ENCODE measurements around the gene HTR3B.

Gene HTR3B

DNA sequence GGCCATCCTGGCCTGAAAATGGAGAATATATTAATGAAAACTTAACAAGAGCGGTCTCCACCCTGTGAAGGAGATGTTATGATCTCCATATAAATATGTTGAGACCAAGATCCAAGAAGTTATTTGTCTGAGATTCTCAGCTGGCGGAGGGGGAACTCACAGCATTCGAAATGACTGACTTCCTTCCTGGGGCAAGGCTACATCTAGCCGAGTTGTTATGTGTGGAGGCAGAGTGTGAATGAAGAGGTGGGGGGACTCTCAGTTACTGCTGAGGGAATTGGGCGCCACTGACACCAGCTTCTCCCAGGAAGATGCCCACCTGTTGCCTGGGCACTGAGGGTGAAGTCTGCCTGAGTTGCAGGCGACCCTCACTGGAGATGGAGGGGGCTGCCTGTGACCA, 76.2 kb downstream of the HTR3B start:
- no peak for DNase-seq
- TF ChIP-seq GATA1 (IDR thresholded peaks at IDR 0.05; ENCODE audit: low read depth, low read length) = no peak

DNA sequence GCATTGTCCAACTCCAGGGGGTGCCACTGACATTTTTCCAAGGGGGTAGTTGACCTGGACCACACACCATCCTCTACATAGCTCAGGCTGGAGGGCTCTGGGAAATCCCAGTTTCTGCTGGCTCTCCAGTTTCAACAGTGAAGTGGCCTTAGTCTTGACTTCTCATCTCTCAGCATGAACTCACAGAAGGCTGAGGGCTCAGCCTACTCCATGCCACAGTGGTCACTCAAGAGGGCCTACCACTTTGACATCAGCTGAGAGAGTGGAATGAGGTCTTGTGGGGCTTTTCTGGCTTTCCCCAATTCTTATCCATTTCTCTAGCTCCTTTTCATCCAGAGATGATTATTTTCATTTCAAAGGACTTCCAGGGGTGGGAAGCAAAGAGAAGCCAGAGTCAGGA, 77.7 kb downstream of the HTR3B start:
- no peak for DNase-seq
- TF ChIP-seq GATA1 (IDR thresholded peaks at IDR 0.05; ENCODE audit: low read depth, low read length) = no peak
- no peak for TF ChIP-seq POLR2A (IDR thresholded peaks at IDR 0.05; ENCODE audit: low read length)

DNA sequence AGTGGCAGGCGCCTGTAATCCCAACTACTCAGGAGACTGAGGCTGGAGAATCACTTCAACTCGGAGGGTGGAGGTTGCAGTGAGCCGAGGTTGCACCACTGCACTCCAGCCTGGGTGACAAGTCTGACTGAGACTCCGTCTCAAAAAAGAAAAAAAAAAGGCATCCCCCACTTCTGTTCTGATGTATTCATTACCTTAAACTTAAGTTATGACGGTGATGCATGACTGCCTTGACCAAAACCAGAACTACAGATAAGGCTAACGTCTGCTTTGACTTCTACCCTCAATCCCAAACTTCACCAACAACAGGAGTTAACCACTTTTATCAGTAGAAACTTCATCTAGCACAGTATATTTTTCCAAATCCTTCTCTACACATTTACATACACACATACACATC, 80.2 kb downstream of the HTR3B start:
- no peak for TF ChIP-seq GATA1 (IDR thresholded peaks at IDR 0.05; ENCODE audit: low read depth, low read length)
- DNase-seq = no peak

DNA sequence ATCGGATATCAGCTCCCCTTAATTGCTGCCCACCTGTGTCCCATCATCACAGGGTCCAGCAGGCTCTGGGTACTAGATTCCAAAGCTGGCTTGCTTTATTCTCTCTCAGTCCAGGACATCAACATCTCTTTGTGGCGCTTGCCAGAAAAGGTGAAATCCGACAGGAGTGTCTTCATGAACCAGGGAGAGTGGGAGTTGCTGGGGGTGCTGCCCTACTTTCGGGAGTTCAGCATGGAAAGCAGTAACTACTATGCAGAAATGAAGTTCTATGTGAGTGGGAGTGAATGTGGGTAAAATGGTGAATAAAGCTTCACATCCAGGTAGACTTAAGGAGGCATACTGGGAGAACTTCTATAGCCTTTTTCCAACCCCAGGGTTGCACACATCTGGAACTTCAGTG, 81.3 kb downstream of the HTR3B start:
- TF ChIP-seq GATA1 (IDR thresholded peaks at IDR 0.05; ENCODE audit: low read depth, low read length) = no peak
- no peak for TF ChIP-seq POLR2A (IDR thresholded peaks at IDR 0.05; ENCODE audit: low read length)

DNA sequence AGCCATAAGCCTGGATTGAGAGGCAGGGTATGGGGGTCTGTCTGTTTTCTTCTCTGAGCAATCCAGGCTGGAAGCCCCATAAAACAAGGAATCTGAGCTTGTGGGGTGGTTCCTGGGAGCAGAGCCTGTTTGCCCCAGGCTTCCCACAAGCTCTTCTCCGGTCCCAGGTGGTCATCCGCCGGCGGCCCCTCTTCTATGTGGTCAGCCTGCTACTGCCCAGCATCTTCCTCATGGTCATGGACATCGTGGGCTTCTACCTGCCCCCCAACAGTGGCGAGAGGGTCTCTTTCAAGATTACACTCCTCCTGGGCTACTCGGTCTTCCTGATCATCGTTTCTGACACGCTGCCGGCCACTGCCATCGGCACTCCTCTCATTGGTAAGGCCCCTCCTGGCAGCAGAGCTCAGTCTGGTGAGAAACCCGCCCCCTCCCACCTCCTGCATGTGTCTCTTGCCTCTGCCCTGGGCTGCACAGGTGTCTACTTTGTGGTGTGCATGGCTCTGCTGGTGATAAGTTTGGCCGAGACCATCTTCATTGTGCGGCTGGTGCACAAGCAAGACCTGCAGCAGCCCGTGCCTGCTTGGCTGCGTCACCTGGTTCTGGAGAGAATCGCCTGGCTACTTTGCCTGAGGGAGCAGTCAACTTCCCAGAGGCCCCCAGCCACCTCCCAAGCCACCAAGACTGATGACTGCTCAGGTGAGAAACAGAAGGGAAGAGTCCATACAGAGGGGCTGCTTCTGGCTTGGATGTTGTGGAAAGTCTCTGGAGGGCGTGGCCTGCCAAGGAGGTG, 82.0 kb downstream of the HTR3B start:
- TF ChIP-seq POLR2A (IDR thresholded peaks at IDR 0.05; ENCODE audit: low read length) = no peak
- TF ChIP-seq GATA1 (IDR thresholded peaks at IDR 0.05; ENCODE audit: low read depth, low read length) = no peak
- DNase-seq = no peak

More for the DNA sequence above, 81.3 kb downstream of the HTR3B start:
- no peak for DNase-seq

DNA sequence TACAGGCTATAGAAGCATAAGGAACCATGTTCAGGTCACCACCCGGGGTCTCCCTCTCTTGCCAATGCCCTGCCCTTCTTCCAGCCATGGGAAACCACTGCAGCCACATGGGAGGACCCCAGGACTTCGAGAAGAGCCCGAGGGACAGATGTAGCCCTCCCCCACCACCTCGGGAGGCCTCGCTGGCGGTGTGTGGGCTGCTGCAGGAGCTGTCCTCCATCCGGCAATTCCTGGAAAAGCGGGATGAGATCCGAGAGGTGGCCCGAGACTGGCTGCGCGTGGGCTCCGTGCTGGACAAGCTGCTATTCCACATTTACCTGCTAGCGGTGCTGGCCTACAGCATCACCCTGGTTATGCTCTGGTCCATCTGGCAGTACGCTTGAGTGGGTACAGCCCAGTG, 84.8 kb downstream of the HTR3B start:
- TF ChIP-seq GATA1 (IDR thresholded peaks at IDR 0.05; ENCODE audit: low read depth, low read length) (no peak), POLR2A (IDR thresholded peaks at IDR 0.05; ENCODE audit: low read length) (no peak)
- no peak for DNase-seq

DNA sequence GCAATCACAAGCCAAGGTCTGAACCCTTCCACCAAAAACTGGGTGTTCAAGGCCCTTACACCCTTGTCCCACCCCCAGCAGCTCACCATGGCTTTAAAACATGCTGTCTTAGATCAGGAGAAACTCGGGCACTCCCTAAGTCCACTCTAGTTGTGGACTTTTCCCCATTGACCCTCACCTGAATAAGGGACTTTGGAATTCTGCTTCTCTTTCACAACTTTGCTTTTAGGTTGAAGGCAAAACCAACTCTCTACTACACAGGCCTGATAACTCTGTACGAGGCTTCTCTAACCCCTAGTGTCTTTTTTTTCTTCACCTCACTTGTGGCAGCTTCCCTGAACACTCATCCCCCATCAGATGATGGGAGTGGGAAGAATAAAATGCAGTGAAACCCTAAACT, 85.3 kb downstream of the HTR3B start:
- TF ChIP-seq GATA1 (IDR thresholded peaks at IDR 0.05; ENCODE audit: low read depth, low read length) (no peak), POLR2A (IDR thresholded peaks at IDR 0.05; ENCODE audit: low read length) (no peak)

DNA sequence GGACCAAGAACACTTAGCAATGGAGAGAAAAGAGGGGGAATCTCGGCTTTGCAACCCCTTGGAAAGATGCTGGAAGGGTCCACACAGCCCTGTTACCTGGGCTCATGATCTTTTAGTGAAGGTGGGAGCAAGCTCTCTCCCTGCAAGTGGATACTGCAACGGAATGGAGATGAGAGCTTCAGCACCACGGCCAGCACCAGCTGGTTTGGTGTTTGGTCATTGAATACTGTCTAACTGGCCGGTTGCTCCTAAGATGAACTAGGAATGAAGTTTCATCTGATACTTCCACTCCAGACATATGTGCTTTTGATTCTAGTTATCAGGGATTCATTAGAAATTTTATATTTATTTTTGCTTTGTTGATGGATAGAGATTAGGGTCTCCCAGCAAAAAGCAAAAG, 86.6 kb downstream of the HTR3B start:
- TF ChIP-seq GATA1 (IDR thresholded peaks at IDR 0.05; ENCODE audit: low read depth, low read length) (no peak), POLR2A (IDR thresholded peaks at IDR 0.05; ENCODE audit: low read length) (no peak)
- DNase-seq = peak; percentile 15 to 17

More for the DNA sequence above, 85.3 kb downstream of the HTR3B start:
- DNase-seq = no peak

DNA sequence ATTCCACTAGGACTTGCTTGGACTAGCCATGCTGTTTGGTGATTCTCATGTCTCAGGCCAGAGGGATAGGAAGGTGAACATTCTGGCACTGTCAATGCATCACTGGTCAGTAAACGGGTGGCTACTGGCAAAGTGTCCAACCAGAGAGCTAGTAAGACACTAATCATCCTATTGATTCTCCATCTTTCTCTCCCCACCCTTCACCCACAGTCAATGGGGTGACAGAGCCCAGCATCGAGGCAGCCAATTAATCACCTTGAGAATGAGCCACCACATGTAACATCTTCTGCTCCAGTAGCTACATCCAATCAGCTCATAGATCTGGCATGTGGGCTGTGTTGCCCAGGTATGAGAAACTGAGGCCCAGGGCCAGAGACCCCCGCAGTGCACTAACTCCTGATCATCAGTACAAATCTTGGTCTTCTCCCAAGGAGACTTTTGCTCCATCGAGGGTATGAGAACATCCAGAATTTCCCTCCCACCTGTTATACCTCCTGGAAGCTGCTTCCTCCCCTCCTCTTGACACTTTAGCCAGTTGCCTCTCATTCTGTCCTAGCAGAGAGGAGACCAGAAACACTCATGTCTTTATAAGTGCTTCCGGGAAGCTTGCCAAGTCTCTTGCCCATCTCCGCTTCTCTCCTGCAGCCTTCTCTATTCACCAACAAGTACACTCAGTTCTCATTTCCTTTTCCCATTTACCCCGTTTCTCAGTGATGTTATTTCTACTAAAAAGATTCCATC, 87.3 kb downstream of the HTR3B start:
- TF ChIP-seq POLR2A (IDR thresholded peaks at IDR 0.05; ENCODE audit: low read length) = no peak
- TF ChIP-seq GATA1 (IDR thresholded peaks at IDR 0.05; ENCODE audit: low read depth, low read length) = no peak

DNA sequence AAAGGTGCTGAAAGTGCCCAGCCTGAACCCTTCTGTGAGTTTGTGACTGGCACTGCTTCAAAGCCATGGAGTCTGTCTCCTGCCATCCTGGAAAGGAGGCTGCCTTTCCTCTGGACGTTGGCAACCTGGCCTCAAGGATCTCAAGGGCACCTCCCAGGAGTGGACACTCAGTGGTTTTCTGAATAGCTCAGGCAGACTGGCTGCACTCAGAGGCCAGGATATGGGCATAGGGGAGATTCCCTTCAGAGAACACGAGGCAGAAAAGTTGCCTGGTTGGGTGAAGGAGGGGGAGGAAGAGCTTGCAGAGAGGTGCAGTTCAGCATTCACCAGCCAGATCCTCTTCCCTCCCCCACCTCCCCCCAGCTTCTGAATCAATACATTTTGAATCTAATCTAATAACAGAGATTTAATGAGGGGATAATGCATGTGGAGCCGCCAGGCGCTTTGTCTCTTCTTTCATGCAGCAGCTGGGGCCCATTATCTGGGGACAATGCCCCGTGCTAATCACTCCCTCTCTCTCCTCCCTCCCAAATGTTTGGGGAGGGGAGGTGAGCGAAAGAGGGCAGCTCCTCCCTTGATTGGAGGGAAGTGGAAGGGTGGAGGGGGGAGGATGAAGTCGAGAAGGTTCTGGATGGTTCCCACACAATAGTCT, 88.0 kb downstream of the HTR3B start:
- TF ChIP-seq GATA1 (IDR thresholded peaks at IDR 0.05; ENCODE audit: low read depth, low read length) (no peak), POLR2A (IDR thresholded peaks at IDR 0.05; ENCODE audit: low read length) (no peak)
- DNase-seq = no peak

More for the DNA sequence above, 87.3 kb downstream of the HTR3B start:
- DNase-seq = no peak

DNA sequence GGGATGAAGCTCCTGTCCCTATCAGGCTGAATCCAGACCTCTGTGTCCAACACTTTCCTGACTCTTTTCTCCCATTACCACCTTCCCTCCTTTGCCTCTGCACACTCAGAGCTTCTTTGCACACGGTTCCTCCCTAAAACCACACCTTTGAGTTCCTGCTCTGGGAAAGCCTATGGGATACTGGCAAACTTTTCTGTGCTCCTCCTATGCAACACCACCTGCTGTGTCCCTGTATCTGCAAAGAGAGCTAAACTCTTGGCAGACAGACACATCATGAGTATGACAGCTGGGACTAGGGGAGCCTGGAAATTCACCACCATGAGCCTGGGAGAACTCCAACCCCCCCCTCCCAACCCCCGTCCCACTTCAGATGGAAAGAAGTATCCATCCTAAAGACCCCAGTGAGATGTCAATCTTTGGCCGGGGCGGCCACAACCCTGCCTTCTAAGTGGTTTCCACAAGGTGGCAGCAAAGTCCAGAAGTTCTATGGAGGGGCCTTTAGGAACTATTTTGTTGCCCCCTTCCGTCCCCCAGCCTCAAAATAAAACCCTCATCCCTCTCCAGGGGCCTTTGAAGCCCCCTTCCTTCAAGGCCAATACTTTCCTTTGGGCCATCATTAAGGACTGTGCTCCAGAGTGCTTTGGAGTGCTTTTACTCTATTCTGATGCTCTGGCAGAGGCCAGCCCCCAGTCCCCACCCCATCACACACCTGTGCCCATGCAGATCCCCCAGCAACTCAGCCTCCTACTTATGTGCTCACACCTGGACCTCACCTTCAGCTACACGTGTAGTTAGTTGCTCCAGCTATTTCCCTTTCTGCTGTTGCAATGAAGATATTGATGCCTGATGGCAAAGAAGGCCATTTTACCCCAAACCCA, 89.7 kb downstream of the HTR3B start:
- no peak for TF ChIP-seq GATA1 (IDR thresholded peaks at IDR 0.05; ENCODE audit: low read depth, low read length)
- no peak for TF ChIP-seq POLR2A (IDR thresholded peaks at IDR 0.05; ENCODE audit: low read length)
- peak; percentile 14 to 43 for DNase-seq

Measured in erythroblast (primary cell).